ENCODE results near the gene MAP3K7.

MAP3K7 gene

DNA sequence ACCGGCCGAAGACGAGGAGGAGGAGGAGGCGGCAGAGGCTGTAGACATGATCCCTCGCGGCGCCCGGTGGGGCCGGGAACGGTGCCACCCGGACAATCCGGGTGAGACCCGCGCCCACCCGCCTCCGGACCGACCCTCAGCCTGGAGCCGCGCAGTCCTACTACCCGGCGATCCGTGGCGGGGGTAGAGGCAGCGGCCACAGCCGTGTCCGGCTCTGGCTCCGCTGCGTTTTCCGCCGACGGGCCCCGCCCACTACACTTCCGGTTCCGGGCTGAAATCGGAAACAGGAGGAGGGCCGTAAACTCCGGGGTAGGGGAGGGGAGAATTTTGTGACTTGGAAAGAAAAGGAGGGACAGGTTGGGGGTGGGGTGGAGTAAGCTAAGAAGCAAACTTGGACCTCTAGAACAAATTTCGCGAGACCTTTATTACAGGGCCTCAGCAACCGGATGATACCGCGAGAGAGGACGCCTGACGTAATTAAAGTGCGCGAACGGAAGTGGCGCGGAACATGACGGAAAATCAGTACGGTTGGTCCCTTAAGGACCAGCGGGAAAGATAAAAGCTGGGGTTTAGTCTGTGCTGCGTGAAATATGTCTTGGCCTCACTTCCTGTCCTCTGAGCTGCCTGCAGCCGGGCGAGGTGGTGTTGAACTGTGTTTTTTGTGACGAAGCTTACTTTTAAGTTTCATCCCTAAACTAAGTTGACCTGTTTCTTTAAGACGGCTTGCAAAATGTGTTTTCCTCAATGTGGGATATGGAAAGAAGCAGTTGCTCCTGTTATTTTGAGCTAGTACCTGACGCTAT lies at the start of gene MAP3K7:
Gene MAP3K7, minus strand, starts transcription at position 237 of the 803 bp plus-strand sequence. Its CDS starts 189 bp downstream, at position 48.
- H3K9me3 ChIP-seq (ENCODE audit: insufficient read depth, low read depth, low read length): no peaks in the 10 kb centered on the region
- peak within 1 kb of the TSS; percentile 87 for H3K4me3 ChIP-seq (ENCODE audit: low read length, poor library complexity, severe bottlenecking)
- H4K20me1 ChIP-seq (ENCODE audit: insufficient read depth, low read length, poor library complexity, severe bottlenecking): peaks cover 37% of the 10 kb centered on the region
- peaks cover 53% of the 10 kb centered on the region for H3K79me2 ChIP-seq (ENCODE audit: insufficient read depth, low read length)
- no peaks in the 10 kb centered on the region; the same call in 1 of the 2 replicates for H3K9me2 ChIP-seq (replicated peaks; ENCODE audit: low read depth, low read length)
- peak within 1 kb of the TSS; percentile 88 for H3K9ac ChIP-seq (ENCODE audit: low read depth, low read length, poor library complexity, severe bottlenecking)
- TF ChIP-seq, protein P1, sequence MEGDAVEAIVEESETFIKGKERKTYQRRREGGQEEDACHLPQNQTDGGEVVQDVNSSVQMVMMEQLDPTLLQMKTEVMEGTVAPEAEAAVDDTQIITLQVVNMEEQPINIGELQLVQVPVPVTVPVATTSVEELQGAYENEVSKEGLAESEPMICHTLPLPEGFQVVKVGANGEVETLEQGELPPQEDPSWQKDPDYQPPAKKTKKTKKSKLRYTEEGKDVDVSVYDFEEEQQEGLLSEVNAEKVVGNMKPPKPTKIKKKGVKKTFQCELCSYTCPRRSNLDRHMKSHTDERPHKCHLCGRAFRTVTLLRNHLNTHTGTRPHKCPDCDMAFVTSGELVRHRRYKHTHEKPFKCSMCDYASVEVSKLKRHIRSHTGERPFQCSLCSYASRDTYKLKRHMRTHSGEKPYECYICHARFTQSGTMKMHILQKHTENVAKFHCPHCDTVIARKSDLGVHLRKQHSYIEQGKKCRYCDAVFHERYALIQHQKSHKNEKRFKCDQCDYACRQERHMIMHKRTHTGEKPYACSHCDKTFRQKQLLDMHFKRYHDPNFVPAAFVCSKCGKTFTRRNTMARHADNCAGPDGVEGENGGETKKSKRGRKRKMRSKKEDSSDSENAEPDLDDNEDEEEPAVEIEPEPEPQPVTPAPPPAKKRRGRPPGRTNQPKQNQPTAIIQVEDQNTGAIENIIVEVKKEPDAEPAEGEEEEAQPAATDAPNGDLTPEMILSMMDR (conservative IDR thresholded peaks at IDR 0.05; ENCODE audit: low read length): no peak
- no peak for TF ChIP-seq EZH2phosphoT487 (IDR thresholded peaks at IDR 0.05; ENCODE audit: borderline replicate concordance)
- H3F3A ChIP-seq (ENCODE audit: low read depth): no peaks in the 10 kb centered on the region
- no peaks in the 10 kb centered on the region for H3K36me3 ChIP-seq (ENCODE audit: insufficient read depth, low read length)
- peak within 1 kb of the TSS; percentile 93 for H3K4me2 ChIP-seq (ENCODE audit: low read depth, low read length, poor library complexity, severe bottlenecking)
- H2AFZ ChIP-seq (ENCODE audit: low read length): peak within 1 kb of the TSS; percentile 99
- H3K4me1 ChIP-seq (ENCODE audit: insufficient read depth, low read length, poor library complexity, severe bottlenecking): peaks cover 46% of the 10 kb centered on the region
- H3K27me3 ChIP-seq (ENCODE audit: insufficient read depth, low read length, poor library complexity, severe bottlenecking): peaks cover 47% of the 10 kb centered on the region

DNA sequence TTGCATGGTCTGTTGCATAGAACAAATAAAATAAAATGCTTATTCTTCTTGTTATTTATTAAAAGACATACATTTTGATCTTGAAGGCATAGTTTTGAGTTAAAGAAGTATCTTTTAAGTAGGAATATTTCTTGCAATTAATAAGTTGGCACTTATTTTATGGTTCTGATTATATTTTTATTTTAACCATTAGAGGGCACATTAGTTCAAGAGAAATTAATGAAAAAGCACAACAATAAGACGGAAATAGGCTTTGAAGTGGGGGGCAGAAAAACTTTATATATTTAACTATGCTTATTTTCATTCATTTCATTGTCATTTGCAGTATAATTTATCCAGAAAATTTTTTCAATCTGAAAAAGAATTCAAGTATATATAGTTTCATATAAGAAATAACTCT lies 44.2 kb upstream of the MAP3K7 start:
- no peak overlapping the region for H3K4me2 ChIP-seq (ENCODE audit: low read depth, low read length, poor library complexity, severe bottlenecking)
- no peaks in the 10 kb centered on the region for H4K20me1 ChIP-seq (ENCODE audit: insufficient read depth, low read length, poor library complexity, severe bottlenecking)
- TF ChIP-seq, protein P1 (conservative IDR thresholded peaks at IDR 0.05; ENCODE audit: low read length): peak; percentile 37; the same call in 1 of the 2 replicates
- TF ChIP-seq EZH2phosphoT487 (IDR thresholded peaks at IDR 0.05; ENCODE audit: borderline replicate concordance): no peak
- H3K36me3 ChIP-seq (ENCODE audit: insufficient read depth, low read length): no peaks in the 10 kb centered on the region
- no peaks in the 10 kb centered on the region for H3K79me2 ChIP-seq (ENCODE audit: insufficient read depth, low read length)
- no peak overlapping the region for H2AFZ ChIP-seq (ENCODE audit: low read length)
- H3F3A ChIP-seq (ENCODE audit: low read depth): no peaks in the 10 kb centered on the region
- no peaks in the 10 kb centered on the region for H3K27me3 ChIP-seq (ENCODE audit: insufficient read depth, low read length, poor library complexity, severe bottlenecking)
- no peaks in the 10 kb centered on the region for H3K9me3 ChIP-seq (ENCODE audit: insufficient read depth, low read depth, low read length)
- H3K9me2 ChIP-seq (replicated peaks; ENCODE audit: low read depth, low read length): no peaks in the 10 kb centered on the region
- no peak overlapping the region for H3K4me3 ChIP-seq (ENCODE audit: low read length, poor library complexity, severe bottlenecking)
- H3K4me1 ChIP-seq (ENCODE audit: insufficient read depth, low read length, poor library complexity, severe bottlenecking): no peaks in the 10 kb centered on the region
- H3K9ac ChIP-seq (ENCODE audit: low read depth, low read length, poor library complexity, severe bottlenecking): no peak overlapping the region

DNA sequence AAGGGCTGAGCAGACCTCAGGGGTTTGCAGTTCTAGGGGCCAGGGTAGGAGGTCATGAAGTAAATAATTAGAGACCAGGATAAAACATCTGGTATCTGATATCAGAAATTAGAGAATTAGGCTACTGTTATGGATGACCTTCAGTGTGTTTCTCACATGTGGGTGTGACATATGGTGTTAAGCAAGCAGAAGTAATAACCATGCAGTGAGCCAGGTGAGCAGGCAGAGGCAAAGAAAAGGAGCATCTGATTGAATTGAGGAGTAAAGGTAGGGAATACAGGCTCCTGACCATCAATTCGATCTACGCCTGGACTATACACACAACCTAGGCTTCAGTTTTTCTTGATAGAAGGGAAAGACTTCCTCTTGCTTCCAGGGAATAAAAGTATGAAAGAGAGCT lies 34.7 kb upstream of the MAP3K7 start:
- Histone ChIP-seq H3K4me2 (ENCODE audit: low read depth, low read length, poor library complexity, severe bottlenecking) (no peak overlapping the region), H3K4me1 (ENCODE audit: insufficient read depth, low read length, poor library complexity, severe bottlenecking) (no peaks in the 10 kb centered on the region), H3K9me3 (ENCODE audit: insufficient read depth, low read depth, low read length) (no peaks in the 10 kb centered on the region), H2AFZ (ENCODE audit: low read length) (no peak overlapping the region), H3K36me3 (ENCODE audit: insufficient read depth, low read length) (no peaks in the 10 kb centered on the region), H3K9ac (ENCODE audit: low read depth, low read length, poor library complexity, severe bottlenecking) (no peak overlapping the region), H3F3A (ENCODE audit: low read depth) (no peaks in the 10 kb centered on the region), H3K79me2 (ENCODE audit: insufficient read depth, low read length) (no peaks in the 10 kb centered on the region), H3K9me2 (replicated peaks; ENCODE audit: low read depth, low read length) (no peaks in the 10 kb centered on the region), H4K20me1 (ENCODE audit: insufficient read depth, low read length, poor library complexity, severe bottlenecking) (no peaks in the 10 kb centered on the region), H3K4me3 (ENCODE audit: low read length, poor library complexity, severe bottlenecking) (no peak overlapping the region), H3K27me3 (ENCODE audit: insufficient read depth, low read length, poor library complexity, severe bottlenecking) (peaks cover 21% of the 10 kb centered on the region)
- no peak for TF ChIP-seq EZH2phosphoT487 (IDR thresholded peaks at IDR 0.05; ENCODE audit: borderline replicate concordance)
- TF ChIP-seq, protein P1 (conservative IDR thresholded peaks at IDR 0.05; ENCODE audit: low read length): no peak
